Measurements from ENCODE around the gene KLRF1.
A peak's percentile ranks its signal among the peaks of the same experiment; 100 is the strongest.

Gene KLRF1

DNA sequence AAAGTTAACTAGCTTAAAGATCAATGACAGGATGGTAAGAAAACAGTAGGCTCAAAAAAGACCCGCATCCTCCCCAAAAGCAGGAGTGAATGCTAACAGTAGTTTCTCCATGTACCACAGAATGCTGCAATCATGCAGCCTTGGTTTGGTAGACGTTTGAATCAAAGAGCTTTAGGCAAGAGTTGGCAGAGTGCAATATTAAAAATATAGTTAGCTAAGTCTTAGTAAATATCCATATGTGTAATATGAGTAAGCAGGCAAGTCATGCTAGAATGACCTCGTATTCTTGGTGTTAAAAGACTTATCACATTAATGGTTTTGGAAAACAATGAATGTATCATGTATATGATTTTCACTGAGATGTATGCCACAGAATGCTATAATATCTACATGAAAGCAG is 18.8 kb upstream of the KLRF1 start:
- DNase-seq (ENCODE audit: low read depth, low spot score), result no peak

DNA sequence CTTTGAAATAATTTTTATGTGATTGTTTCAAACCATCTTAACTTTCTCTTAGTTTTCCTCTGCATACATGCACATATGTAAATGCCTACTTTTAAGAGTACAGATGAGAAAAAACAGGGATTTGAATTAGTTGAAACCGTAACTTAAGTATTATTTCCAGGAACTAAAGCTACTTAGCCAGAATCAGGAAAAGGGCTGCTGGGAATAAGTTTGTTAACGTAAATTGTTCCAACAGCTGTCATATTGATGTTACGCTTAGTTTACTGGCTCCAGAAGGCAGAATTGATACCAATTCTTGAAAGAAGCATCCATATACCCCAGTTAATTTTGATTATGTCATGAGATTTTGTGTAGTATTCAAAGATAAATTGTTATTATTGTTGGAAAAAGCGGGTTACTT is 17.9 kb upstream of the KLRF1 start:
- DNase-seq (ENCODE audit: low read depth, low spot score), result no peak

DNA sequence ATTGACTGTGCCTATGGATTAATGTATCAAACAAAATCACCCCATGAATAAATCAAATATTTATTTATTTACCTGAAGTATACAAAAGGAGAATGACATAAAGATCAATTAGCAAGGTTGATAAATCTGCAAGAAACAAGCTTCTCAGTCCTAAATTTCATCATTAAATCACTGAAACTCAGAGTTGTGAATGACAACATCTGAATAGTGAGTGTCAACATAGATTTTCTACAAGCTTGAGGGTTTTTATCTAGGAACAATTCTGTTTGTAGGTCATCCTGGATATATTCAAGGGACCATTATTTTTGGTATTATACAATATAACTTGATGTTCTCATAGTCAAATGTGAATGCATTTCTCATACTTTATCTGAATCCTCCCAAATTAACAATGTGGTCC is 17.4 kb upstream of the KLRF1 start:
- no peak for DNase-seq (ENCODE audit: low read depth, low spot score)

DNA sequence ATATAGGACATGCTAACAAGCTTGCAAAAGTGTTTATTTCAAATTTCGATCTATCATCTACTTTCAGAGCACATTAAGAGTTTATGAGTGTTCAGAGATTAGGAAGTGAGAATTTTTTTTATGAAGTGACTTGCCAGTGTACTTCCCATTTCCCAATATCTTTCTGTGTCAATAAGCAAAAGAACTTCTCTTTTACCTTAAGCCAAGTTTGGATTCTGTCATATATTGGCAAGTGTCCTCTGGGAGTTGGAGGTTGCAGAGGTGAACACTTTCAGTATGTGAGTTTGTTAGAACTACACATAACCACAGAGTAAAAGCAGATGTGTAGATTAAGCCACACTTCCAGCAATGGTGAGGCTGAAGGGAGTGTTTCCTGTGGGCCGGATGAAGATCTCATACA is 16.6 kb upstream of the KLRF1 start:
- DNase-seq (ENCODE audit: low read depth, low spot score), result no peak

DNA sequence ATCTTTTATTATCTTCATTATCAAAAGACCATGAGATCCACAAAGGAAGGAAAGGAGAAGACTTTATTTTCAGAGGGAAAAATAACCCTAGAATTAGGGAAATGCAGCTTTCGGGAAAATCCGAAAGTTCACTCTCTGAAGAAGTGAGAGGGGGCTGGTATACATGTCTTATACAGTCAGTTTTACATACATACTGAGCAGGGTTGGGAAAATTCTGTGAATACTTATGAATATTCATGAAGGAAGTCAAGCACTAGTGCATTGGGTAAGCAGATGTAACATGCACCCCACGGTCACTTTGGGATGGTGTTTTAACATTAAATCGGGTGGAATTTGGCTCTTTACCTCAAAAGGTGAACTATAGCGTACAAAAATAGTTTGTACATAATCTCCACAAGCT is 15.7 kb upstream of the KLRF1 start:
- DNase-seq (ENCODE audit: low read depth, low spot score), result no peak

DNA sequence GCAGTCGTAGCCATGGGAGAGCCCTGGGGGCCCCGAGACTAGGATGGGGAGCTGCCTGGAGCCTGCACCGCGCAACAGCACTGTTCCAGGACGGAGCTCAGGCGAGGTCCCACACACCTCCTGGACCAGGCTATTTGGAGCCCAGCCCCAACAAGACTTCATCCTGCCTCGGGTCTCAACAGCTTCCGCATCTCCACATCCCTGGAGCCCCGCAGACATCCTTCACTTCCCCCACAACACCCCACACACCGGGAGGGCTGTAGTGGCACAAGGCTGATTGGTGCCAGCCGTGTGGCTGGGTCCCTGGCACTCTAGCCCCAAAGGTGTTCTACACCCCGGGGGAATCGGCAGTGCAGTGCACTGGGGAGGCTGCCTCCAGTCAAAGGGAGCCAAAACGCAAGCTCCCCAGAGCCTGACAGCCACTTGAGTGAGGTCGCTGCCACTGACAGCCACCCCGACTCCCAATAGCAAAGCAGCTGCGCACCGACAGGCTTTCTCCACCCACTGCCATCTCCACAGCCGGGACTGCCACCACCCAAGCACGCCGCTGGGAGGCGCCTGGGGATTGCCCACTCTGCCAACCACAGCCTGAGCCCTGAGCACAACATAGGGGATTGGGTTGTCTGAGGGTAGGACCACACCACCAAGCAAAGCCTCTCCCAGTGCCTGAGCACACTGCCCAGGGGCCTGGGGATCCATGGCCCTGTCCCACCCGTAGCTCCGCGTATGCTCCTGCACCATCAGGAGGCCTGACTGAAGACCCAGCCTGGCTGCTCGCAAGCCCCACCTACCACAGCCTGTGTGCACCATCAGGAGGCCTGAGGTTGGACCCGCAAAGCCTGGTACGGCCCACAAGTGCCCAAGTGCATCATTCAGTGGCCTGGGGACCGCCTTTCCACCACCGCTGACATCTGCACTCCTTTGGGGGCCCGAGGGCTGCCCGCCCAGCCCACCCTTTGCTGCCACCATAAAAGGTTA is 13.2 kb upstream of the KLRF1 start:
- DNase-seq (ENCODE audit: low read depth, low spot score), result peak; percentile 58

DNA sequence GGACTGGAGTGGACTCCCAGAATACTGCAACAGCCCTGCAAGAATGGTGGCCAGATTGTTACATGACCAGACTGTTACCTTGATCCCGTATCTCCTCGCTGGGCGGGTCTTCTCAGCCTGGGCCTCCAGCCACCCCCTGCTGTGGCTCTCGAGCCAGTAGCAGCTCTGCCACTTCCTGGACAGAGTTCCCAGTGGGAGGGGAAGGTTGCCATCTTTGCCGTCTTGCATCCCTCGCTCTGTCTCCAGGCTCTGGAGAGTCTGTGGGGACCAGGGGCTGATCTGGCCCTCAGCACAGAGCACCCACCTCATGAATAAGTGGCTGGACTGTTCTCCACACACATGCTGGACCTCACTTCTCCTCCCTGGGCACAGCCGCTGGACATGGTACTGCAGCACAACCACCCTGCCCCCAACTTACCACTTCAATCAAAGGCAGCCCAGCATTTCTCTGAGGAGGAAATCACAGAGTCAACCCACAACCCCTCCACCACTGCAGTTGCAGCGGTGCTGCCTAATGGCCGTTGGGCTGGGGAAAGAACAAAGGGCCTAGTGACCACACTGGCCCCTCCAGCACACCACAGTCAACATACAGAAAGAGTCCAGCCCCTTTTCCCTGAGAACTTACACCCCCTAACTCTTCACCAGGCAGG is 6.9 kb upstream of the KLRF1 start:
- no peak for DNase-seq (ENCODE audit: low read depth, low spot score)

DNA sequence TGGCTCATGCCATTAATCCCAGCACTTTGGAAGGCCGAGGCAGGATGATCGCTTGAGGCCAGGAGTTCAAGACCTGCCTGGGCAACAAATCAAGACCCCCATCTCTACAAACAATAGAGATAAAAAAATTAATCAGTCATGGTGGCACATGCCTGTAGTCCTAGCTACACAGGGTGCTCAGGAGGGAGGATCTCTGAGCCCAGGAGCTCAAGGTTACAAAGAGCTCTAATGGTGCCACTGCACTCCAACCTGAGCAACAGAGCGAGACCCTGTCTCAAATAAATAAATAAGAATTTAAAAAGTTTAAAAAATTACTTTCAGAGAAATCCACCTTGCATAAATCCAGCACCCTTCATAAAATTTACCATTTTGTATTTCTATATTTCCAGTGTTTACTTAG is 2.2 kb downstream of the KLRF1 start:
- DNase-seq (ENCODE audit: low read depth, low spot score), result no peak

DNA sequence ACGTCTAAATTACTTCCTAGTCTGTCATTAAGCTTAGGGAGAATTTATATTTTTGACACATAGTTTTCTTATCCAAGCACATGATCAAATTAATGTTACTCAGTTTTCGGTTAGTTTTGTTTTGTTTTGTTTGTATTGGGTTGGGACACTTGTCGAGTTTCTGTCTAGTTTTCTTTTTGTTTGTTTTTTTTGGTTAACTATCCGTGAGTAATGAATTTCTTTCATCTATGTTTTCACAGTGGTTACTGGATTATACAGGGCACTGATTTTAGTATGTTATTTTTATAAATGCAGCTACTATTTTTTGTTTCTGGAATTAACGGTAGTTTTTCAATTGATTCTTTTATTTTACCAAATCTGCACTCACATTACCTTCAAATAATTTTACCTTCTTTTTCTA is 2.7 kb downstream of the KLRF1 start:
- no peak for DNase-seq (ENCODE audit: low read depth, low spot score)

DNA sequence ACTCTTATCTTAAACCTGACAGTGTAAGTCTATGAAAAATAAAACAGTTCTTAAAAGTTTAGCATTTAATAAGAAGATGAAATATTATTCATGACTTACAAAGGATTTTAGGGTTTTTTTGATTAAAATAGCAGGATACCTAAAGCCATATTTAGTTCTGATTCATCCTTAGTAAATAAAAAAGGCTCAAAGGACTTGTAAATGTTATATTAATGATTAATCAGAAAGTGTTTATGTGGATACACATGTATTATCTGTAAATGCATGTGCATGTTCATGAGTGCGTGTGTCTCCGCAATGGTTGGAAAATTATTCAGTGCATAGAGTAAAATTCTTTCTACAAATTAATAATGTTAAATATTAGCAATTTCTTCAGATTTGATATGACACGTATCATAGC is 4.4 kb downstream of the KLRF1 start:
- DNase-seq (ENCODE audit: low read depth, low spot score), result no peak

DNA sequence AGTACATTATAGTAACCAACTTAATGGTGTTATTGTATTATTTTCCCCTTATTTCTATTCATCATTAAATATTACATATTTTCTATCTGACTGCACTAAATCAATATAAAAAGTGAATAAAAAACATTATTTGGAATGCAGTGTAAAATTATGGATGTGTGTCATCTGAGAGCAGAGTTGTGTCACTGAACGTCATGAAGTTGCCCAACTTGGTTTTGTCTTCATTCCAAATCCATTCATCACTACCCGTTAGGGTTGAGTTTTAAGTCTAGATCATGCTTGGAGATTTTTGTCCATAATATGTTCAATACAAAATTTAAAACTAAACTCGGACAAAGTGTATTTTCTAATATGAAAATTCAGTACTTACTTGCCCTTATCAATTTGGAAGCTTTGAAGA is 16.1 kb downstream of the KLRF1 start:
- no peak for DNase-seq (ENCODE audit: low read depth, low spot score)

DNA sequence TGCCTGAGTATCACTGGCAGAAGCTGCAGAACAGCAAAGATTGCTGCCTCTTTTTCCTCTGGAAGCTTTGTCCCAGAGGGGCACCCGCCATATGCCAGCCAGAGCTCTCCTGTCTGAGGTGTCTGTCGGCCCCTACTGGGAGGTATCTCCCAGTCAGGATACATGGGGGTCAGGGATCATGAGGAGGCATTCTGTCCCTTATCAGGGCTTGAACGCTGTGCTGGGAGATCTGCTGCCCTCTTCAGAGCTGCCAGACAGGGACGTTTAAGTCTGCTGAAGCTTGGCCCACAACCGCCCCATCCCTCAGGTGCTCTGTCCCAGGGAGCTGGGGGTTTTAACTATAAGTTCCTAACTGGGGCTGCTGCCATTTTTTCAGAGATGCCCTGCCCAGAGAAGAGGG is 21.6 kb downstream of the KLRF1 start:
- DNase-seq (ENCODE audit: low read depth, low spot score), result no peak

DNA sequence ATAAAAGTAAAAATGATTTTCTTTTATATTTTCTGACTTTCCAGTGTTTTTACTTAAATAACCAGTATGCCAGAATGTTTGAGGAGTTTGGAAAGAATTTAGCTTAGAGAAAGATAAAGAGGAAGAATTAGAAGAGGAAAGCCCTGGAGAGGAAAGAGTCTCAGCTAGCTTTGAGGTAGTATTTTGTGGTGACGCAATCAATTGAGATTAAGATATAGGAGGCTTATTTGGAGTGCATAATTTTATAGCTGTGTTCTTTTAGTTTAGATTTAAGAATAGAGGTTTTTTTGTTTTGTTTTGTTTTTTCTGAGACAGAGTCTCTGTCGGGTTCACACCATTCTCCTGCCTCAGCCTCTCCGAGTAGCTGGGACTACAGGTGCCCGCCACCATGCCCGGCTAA is 23.8 kb downstream of the KLRF1 start:
- DNase-seq (ENCODE audit: low read depth, low spot score), result no peak

DNA sequence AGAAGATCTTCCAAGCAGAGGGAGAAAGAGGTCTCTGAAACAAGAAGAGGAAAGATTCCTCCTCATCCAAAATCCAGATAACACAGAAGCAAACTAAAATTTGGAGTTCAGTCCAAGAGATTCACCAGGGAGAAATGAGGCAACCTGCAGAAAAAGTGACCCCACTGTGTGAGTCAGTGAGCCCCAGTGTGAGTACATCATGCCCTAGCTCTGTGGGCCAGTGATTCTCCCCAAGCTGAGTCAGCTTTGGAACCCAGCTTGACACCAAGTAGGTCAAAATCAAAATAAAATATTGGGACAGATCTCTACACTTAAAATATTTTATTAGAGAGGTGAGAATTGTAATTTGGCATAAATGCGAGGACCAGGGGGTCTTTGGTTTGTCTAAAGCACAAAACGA is 24.6 kb downstream of the KLRF1 start:
- DNase-seq (ENCODE audit: low read depth, low spot score), result no peak

DNA sequence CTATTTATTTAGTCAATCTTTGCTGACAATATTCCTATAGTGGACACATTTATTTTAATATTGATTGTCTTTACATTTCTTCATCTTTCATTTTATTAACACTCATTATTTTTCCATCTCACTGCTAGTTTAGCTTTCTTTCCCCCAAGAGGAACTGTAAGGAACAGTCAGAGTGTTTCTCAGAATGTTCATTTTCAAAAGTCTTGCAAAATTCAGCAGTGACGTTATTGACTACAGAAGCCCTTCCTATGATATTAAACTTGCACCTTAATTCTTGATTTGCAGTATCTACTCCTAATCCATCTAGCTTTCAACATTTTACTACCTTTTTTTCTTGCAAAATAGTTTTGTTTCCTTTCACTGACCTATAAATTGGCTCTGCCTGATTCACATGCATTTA is 28.9 kb downstream of the KLRF1 start:
- DNase-seq (ENCODE audit: low read depth, low spot score), result no peak

DNA sequence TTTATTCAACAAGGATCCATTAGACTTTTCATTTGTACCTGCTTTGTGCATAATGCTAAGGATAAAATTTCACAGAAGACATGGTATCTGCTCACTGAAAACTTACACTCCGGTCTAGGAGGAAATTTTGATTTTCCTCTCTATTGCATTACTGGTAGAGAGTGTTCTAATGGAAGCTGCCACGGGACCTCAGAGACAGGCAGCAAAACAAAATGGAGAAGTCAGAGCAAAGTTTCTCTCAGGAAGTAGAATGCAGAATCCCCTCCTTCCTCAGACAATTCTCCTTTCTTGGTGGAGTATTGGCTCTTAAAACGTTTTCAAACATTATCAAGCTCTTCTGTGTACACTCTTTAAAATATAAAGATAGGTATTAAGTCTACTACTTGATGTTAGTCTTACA is 29.6 kb downstream of the KLRF1 start:
- DNase-seq (ENCODE audit: low read depth, low spot score), result no peak

DNA sequence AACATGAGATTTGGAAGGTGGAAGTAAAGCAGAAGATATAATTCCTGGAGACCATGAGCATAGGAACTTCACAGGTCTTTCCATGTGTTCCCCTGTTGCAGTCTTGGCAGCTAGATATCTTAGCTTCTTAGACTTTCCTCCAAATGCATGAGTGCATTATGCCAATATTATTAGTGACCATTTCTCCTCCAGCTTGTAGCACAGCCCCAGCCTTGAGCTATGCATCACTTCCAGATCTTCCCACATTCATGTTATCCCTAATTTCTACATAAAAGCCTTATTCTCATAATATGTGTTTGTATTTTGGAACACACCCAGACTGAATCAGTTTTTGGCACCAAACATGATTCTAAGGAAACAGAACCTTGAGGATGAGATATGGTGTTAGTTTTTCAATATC is 30.9 kb downstream of the KLRF1 start:
- no peak for DNase-seq (ENCODE audit: low read depth, low spot score)

DNA sequence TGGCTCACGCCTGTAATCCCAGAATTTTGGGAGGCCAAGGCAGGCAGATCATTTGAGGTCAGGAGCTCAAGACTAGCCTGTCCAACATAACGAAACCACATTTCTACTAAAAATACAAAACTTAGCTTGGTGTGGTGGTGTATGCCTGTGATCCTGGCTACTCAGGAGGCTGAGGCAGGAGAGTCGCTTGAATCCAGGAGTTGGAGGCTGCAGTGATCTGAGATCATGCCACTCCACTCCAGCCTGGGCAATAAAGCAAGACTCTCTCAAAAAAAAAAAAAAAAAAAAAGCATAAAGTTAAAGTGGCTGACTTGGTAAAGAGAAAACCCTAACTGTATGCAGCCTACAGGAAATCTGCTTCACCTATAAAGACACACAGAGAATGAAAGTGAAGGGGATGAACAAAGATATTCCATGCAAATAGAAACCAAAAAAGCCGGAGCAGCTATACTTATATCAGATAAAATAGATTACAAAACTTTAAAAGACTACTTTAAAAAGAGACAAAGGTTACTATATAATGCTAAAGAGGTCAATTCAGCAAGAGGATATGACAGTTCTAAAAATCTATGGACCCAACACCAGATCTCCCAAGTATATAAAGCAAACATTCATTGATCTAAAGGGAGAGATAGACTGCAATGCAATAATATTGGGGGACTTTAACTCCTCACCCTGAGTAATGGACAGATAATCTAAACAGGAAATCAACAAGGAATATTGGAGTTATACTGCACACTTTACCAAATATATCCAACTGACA is 37.8 kb downstream of the KLRF1 start:
- DNase-seq (ENCODE audit: low read depth, low spot score), result no peak

DNA sequence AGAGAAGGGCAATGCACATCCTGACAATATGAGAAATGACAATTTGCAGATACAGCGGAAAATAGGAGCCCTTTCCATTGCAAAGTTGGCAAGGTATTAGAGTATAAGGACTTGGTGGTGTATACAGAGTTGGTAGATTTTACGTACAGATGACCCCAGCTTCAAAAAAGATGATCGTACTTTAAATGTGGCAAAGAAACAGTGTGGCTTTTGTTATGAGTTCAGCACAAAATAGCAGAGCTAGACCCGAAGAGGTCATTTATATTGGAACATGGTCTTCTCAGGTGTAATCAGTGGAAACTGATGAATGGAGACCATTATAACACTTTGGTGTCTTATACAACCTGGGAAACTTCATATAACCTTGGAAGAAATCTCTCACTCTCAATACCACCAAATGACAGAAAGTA is 39.6 kb downstream of the KLRF1 start:
- no peak for DNase-seq (ENCODE audit: low read depth, low spot score)

DNA sequence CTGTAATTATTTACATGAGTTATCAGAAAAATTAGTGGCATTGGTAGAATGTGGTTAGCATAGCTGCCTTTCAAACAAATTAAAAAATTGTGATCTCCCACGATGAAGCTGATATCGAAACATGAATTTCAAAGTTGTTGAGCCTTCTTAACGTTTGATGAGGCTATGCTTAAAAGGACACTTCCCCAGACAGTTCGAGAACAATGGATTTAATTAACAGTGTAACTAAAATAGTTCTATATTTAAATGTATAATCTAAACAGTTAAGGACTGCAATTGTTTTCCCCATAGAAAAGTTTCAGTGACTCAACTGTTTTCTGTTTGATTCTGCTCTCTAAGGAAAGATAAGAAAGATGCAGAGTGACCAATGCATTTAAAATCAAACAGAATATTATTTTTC is 40.2 kb downstream of the KLRF1 start:
- DNase-seq (ENCODE audit: low read depth, low spot score), result no peak

DNA sequence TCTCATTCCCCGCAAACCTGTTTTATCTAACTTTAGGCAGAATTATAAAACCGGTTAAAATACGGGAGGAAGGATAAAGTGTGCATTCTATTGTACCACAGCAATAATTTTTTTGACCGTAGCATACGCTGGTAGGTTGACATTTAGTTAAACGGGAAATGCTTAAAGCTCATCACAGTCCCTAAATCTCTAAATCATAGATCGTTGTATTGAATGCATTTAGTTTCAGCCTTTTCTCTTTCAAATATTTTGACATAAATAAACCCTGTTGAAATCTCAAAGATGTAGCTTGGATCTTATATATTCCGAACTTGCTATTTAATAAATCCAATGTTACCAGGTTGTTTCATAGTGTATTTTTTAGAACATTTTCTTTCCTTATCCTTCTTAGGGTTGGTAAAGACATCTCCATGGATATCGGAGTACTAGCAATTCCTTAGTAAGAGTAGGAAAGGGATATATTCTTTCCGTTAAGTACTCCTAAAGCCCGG is 41.1 kb downstream of the KLRF1 start:
- no peak for DNase-seq (ENCODE audit: low read depth, low spot score)

DNA sequence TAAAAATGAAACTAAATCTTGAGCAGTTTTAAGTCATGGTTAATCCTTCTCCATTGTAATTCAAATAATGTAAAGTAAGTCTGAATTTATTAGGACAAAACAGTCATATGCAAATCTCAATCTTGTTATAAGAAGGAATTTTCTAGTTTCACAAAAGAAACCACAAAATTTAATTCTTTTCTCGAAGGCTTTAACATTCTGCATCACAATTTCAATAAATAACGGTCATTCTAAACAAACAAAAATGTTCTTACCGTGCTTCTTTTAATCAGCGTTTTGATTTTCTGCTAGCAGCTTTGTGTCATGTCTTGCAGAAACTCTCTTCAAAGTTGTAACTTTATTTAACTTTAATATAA is 41.6 kb downstream of the KLRF1 start:
- DNase-seq (ENCODE audit: low read depth, low spot score), result no peak
